HCT116 (cell line): ENCODE data around the gene MED26. TPM values are rescaled to one million over a fixed set of nuclear protein-coding genes. Genes with fewer than 3 reads are reported as not detected.

Experiments used
- ATAC-seq: fragments of 200-7000 bp; cut with Tn5 transposase; 2 replicates; pipeline ENCODE4 v1.9.1; 2020; ENCODE audit warnings: mild to moderate bottlenecking, moderate library complexity
- BruUV-seq: library from RNA; stranded (reverse); fragments of 400-500 nt; replicated peaks from 2 replicates; lab custom pipeline; 2021; lab: Mats Ljungman, UMichigan
- CTCF ChIA-PET: fragments of 300-600 bp; sonication (Branson Sonifier 250); formaldehyde crosslinking; loops from one replicate; lab custom pipeline; 2021; ENCODE audit warnings: antibody characterized with exemption; lab: Charles Lee
- POLR2A ChIA-PET: fragments of 300-600, 350-600 bp; sonication (Branson Sonifier 250); formaldehyde crosslinking; loops from one replicate; lab custom pipeline; 2021; ENCODE audit warnings: antibody characterized with exemption; lab: Charles Lee
- RAD21 ChIA-PET, 2 experiments: fragments of 300-600 bp; sonication (Branson Sonifier 250); formaldehyde crosslinking; loops; one replicate each; lab custom pipeline; 2023; ENCODE audit warnings: low total read pairs in 2 of 2; ENCODE audit not compliant: uncharacterized antibody in 2 of 2, unreplicated experiment in 2 of 2, low non-redundant PET in 1 of 2; lab: Charles Lee
- DNase-seq: peaks from one replicate; pipeline ENCODE4 v3.0.0-alpha.2; 2010; ENCODE audit warnings: low read depth, low spot score
- H2AFZ ChIP-seq: fragments of 200-600 bp; shearing (Covaris generic), sonication (generic); 2 replicates; pipeline ENCODE4 v1.6.1; 2017; ENCODE audit warnings: low read depth, mixed run types, mixed read lengths, antibody characterized with exemption, low read length; ENCODE audit not compliant: poor library complexity, severe bottlenecking
- H3K27ac ChIP-seq: 2 replicates; pipeline ENCODE4 v1.5.1; 2012; ENCODE audit warnings: low read depth, low read length
- H3K27me3 ChIP-seq: fragments of 200-600 bp; sonication (generic); 2 replicates; pipeline ENCODE4 v1.6.1; 2016; ENCODE audit warnings: mixed run types, low read length, mixed read lengths; ENCODE audit not compliant: insufficient read depth
- H3K36me3 ChIP-seq, 2 experiments: fragments of 200-500 bp in 1 of 2; fragments of 200-600 bp in 1 of 2; sonication (Bioruptor generic) in 1 of 2; sonication (generic) in 1 of 2; 2 replicates each; pipeline versions ENCODE4 v1.5.1 to v1.6.1; 2014 to 2016; ENCODE audit warnings: low read length in 2 of 2, inconsistent platforms in 1 of 2, mixed read lengths in 1 of 2, mixed run types in 1 of 2; ENCODE audit not compliant: insufficient read depth in 2 of 2, control insufficient read depth in 1 of 2
- H3K4me1 ChIP-seq, 2 experiments: fragments of 200-600 bp in 1 of 2; sonication (generic) in 1 of 2; 2 replicates each; pipeline versions ENCODE4 v1.5.1 to v1.6.1; 2012 to 2017; ENCODE audit warnings: low read length in 2 of 2, inconsistent platforms in 1 of 2, mild to moderate bottlenecking in 1 of 2, mixed read lengths in 1 of 2, mixed run types in 1 of 2, moderate library complexity in 1 of 2; ENCODE audit not compliant: insufficient read depth in 2 of 2, control insufficient read depth in 1 of 2
- H3K4me2 ChIP-seq: fragments of 200-600 bp; sonication (generic); 2 replicates; pipeline ENCODE4 v1.6.1; 2017; ENCODE audit warnings: mixed run types, low read length, mixed read lengths
- H3K4me3 ChIP-seq, 2 experiments: fragments of 200-600 bp in 1 of 2; sonication (generic) in 1 of 2; replicated peaks in 1 of 2; 2 replicates each; pipeline ENCODE4 v1.5.1; 2011 to 2016; ENCODE audit warnings: low read length in 2 of 2, control low read depth in 1 of 2, low read depth in 1 of 2, mild to moderate bottlenecking in 1 of 2, mixed read lengths in 1 of 2, mixed run types in 1 of 2
- H3K79me2 ChIP-seq: fragments of 200-600 bp; sonication (generic); 2 replicates; pipeline ENCODE4 v1.6.1; 2017; ENCODE audit warnings: mild to moderate bottlenecking, mixed run types, low read length, moderate library complexity, mixed read lengths; ENCODE audit not compliant: insufficient read depth
- H3K9ac ChIP-seq: fragments of 200-600 bp; sonication (generic); 2 replicates; pipeline ENCODE4 v1.6.1; 2016; ENCODE audit warnings: low read length, mixed read lengths
- H3K9me2 ChIP-seq: fragments of 200-600 bp; sonication (generic), shearing (Covaris generic); 2 replicates; pipeline ENCODE4 v1.6.1; 2017; ENCODE audit warnings: mixed run types, mild to moderate bottlenecking, moderate library complexity; ENCODE audit not compliant: insufficient read depth
- H3K9me3 ChIP-seq, 2 experiments: fragments of 200-500 bp in 1 of 2; fragments of 200-600 bp in 1 of 2; sonication (Bioruptor generic) in 1 of 2; sonication (generic) in 1 of 2; 2 replicates each; pipeline ENCODE4 v1.6.1; 2014 to 2017; ENCODE audit warnings: low read length in 2 of 2, mixed read lengths in 2 of 2, inconsistent platforms in 1 of 2, low read depth in 1 of 2, mild to moderate bottlenecking in 1 of 2, mixed run types in 1 of 2, moderate library complexity in 1 of 2; ENCODE audit not compliant: control insufficient read depth in 1 of 2, insufficient read depth in 1 of 2
- H4K20me1 ChIP-seq: fragments of 200-600 bp; sonication (generic), shearing (Covaris generic); 2 replicates; pipeline ENCODE4 v1.6.1; 2017; ENCODE audit warnings: mixed run types, mild to moderate bottlenecking, moderate library complexity; ENCODE audit not compliant: insufficient read depth
- CTCF ChIP-seq, 3 experiments: fragments of 200-600 bp in 1 of 3; sonication (generic) in 1 of 3; IDR thresholded peaks in 2 of 3; conservative IDR thresholded peaks in 1 of 3; 2 replicates each; pipeline ENCODE4 v1.5.1; 2012 to 2017; ENCODE audit warnings: low read depth in 2 of 3, low read length in 2 of 3, antibody characterized with exemption in 1 of 3, borderline replicate concordance in 1 of 3, control low read depth in 1 of 3, mild to moderate bottlenecking in 1 of 3, mixed read lengths in 1 of 3, mixed run types in 1 of 3, moderate library complexity in 1 of 3; ENCODE audit not compliant: insufficient read depth in 1 of 3
- EZH2phosphoT487 ChIP-seq: fragments of 200-600 bp; IDR thresholded peaks from 2 replicates; pipeline ENCODE4 v1.6.1; 2018; ENCODE audit warnings: antibody characterized with exemption, borderline replicate concordance
- JUND ChIP-seq: IDR thresholded peaks from 2 replicates; pipeline ENCODE4 v1.6.1; 2012
- POLR2A ChIP-seq: IDR thresholded peaks from 2 replicates; pipeline ENCODE4 v1.7.0; 2011; ENCODE audit warnings: borderline replicate concordance; ENCODE audit not compliant: insufficient read depth, insufficient read length; ENCODE audit errors: extremely low read depth
- POLR2AphosphoS5 ChIP-seq: IDR thresholded peaks from 2 replicates; pipeline ENCODE4 v1.6.1; 2011; ENCODE audit warnings: mild to moderate bottlenecking, low read depth, low read length, moderate library complexity
- intact Hi-C: fragments of 100-400 bp; cut with micrococcal nuclease; formaldehyde crosslinking; loops from 2 replicates; pipeline ENCODE4 v1.10.0; 2022
- total RNA-seq: library from RNA; stranded (reverse); gene quantifications from one replicate; pipeline ENCODE4 v1.2.1, GENCODE V29; 2021; ENCODE audit not compliant: unreplicated experiment

MED26 gene
- total RNA-seq, 1 experiment from 2014 or later = 13.3 TPM

- POLR2A ChIA-PET = no interaction called here
- CTCF ChIA-PET = no interaction called here
- no peak overlapping the region for H3K27ac ChIP-seq
- BruUV-seq = no TSS peak
- no peaks in the 10 kb centered on the region for H3K36me3 ChIP-seq
- H3K9me2 ChIP-seq = no peaks in the 10 kb centered on the region
- no peak for TF ChIP-seq EZH2phosphoT487
- no peak for TF ChIP-seq POLR2AphosphoS5
- TF ChIP-seq JUND = no peak
- H3K27me3 ChIP-seq = no peaks in the 10 kb centered on the region
- H3K4me2 ChIP-seq = no peak overlapping the region
- peaks cover 100% of the 10 kb centered on the region for H3K79me2 ChIP-seq
- RAD21 ChIA-PET = no interaction called here
- no peaks in the 10 kb centered on the region for H3K9me3 ChIP-seq
- DNase-seq = no peak
- ATAC-seq = no peak
- no peak overlapping the region for H2AFZ ChIP-seq
- peaks cover 19 to 41% of the 10 kb centered on the region in 2 experiments for H3K4me1 ChIP-seq
- no peak overlapping the region for H3K4me3 ChIP-seq
- intact Hi-C loops = no loop called here
- no peaks in the 10 kb centered on the region; the same call in 1 of the 2 replicates for H4K20me1 ChIP-seq
- H3K9ac ChIP-seq = no peak overlapping the region
These were observed 39.9 kb downstream of the MED26 start for GRCh38 chr19:16587833-16588823.

GRCh38 chr19:16586991-16587832 is 40.8 kb downstream of the MED26 start:
- H3K9me2 ChIP-seq = no peaks in the 10 kb centered on the region
- no peak overlapping the region for H3K4me3 ChIP-seq
- H3K79me2 ChIP-seq = peaks cover 100% of the 10 kb centered on the region
- no peak overlapping the region for H2AFZ ChIP-seq
- H3K4me1 ChIP-seq = peaks cover 16 to 31% of the 10 kb centered on the region in 2 experiments
- no TSS peak for BruUV-seq
- H4K20me1 ChIP-seq = no peaks in the 10 kb centered on the region; the same call in 1 of the 2 replicates
- no peaks in the 10 kb centered on the region for H3K9me3 ChIP-seq
- H3K27me3 ChIP-seq = no peaks in the 10 kb centered on the region
- ATAC-seq (no peak), DNase-seq (no peak)
- H3K27ac ChIP-seq = no peak overlapping the region
- H3K36me3 ChIP-seq = no peaks in the 10 kb centered on the region
- no peak for TF ChIP-seq POLR2AphosphoS5
- TF ChIP-seq POLR2A = no peak
- no peak for TF ChIP-seq CTCF (IDR thresholded peaks at IDR 0.05 in 2 of 3, conservative IDR thresholded peaks at IDR 0.05 in 1 of 3; ENCODE audit: borderline replicate concordance in 1 of 3, insufficient read depth in 1 of 3, low read depth in 2 of 3, low read length in 2 of 3)
- H3K4me2 ChIP-seq = no peak overlapping the region
- intact Hi-C loops = no loop called here
- ChIA-PET POLR2A (no interaction called here), RAD21 (no interaction called here), CTCF (no interaction called here)
- no peak overlapping the region for H3K9ac ChIP-seq
